ENCODE data around the gene CAD.
"Not testable (repeated sequence)": the region's sequence is repeated elsewhere in the genome, so short reads cannot be mapped to it uniquely, and the experiment has no call there.

CAD gene

GRCh38 chr2:27264253-27264752 lies 47.1 kb downstream of the CAD start:
- TF ChIP-seq Cebpa-rat (IDR thresholded peaks at IDR 0.05) = no peak
- no peaks in the 10 kb centered on the region for H3K9me3 ChIP-seq (replicated peaks in 1 of 11)
- peaks cover 0 to 53% (median 34%) of the 10 kb centered on the region in 11 experiments; a peak in 19 of 22 replicates for H4K20me1 ChIP-seq
- no peaks in the 10 kb centered on the region for H3K36me3 ChIP-seq
- H3K4me3 ChIP-seq = peak overlapping the region; percentile 53 to 71 (median 62)
- H3K9ac ChIP-seq = peak overlapping the region in 5 of 11 experiments; percentile 4 to 56 (median 24); a peak in 3 of 22 replicates
- peak overlapping the region; percentile 97 to 99 (median 98) for H3K4me2 ChIP-seq
- peaks cover 83 to 100% (median 93%) of the 10 kb centered on the region in 11 experiments for H3K27me3 ChIP-seq
- H3K4me1 ChIP-seq = peaks cover 23 to 41% (median 36%) of the 10 kb centered on the region in 10 experiments
- H3K27ac ChIP-seq = no peak overlapping the region

- H3K4me2 ChIP-seq = peak overlapping the region; percentile 97 to 99 (median 98)
- no peak for TF ChIP-seq Cebpa-rat (IDR thresholded peaks at IDR 0.05)
- no peak overlapping the region for H3K27ac ChIP-seq
- peaks cover 0 to 53% (median 34%) of the 10 kb centered on the region in 11 experiments; a peak in 19 of 22 replicates for H4K20me1 ChIP-seq
- no peaks in the 10 kb centered on the region for H3K9me3 ChIP-seq (replicated peaks in 1 of 11)
- H3K36me3 ChIP-seq = no peaks in the 10 kb centered on the region
- H3K4me3 ChIP-seq = peak overlapping the region; percentile 53 to 71 (median 62)
- H3K27me3 ChIP-seq = peaks cover 77 to 100% (median 89%) of the 10 kb centered on the region in 11 experiments
- H3K4me1 ChIP-seq = peaks cover 23 to 41% (median 36%) of the 10 kb centered on the region in 10 experiments
- peak overlapping the region in 7 of 11 experiments; percentile 4 to 56 (median 37); a peak in 6 of 22 replicates for H3K9ac ChIP-seq
Measured at GRCh38 chr2:27264753-27265535, 47.8 kb downstream of the CAD start.

- peaks cover 71 to 98% (median 87%) of the 10 kb centered on the region in 11 experiments for H3K27me3 ChIP-seq
- no peak for TF ChIP-seq Cebpa-rat (IDR thresholded peaks at IDR 0.05)
Measured at GRCh38 chr2:27265536-27265870, 48.3 kb downstream of the CAD start.

GRCh38 chr2:27268296-27268695 lies 51.1 kb downstream of the CAD start:
- H4K20me1 ChIP-seq = peaks cover 0 to 22% (median 14%) of the 10 kb centered on the region in 11 experiments; a peak in 18 of 22 replicates
- not testable (repeated sequence) for H3K9me3 ChIP-seq (replicated peaks in 1 of 11); H3K36me3 ChIP-seq; H3K9ac ChIP-seq; H3K27ac ChIP-seq; H3K4me3 ChIP-seq
- H3K27me3 ChIP-seq = peaks cover 43 to 73% (median 60%) of the 10 kb centered on the region in 11 experiments
- H3K4me1 ChIP-seq = peaks cover 17 to 31% (median 22%) of the 10 kb centered on the region in 10 experiments
- H3K4me2 ChIP-seq = peak overlapping the region in 2 of 11 experiments; percentile 9 to 36; a peak in 1 of 22 replicates

More at GRCh38 chr2:27265536-27265870, 48.3 kb downstream of the CAD start:
- no peaks in the 10 kb centered on the region for H3K36me3 ChIP-seq
- peak overlapping the region in 3 of 10 experiments; percentile 53 to 65 (median 64); a peak in 3 of 20 replicates for H3K4me3 ChIP-seq
- peaks cover 0 to 48% (median 34%) of the 10 kb centered on the region in 11 experiments; a peak in 19 of 22 replicates for H4K20me1 ChIP-seq
- no peak overlapping the region for H3K9ac ChIP-seq
- H3K4me2 ChIP-seq = peak overlapping the region; percentile 97 to 99 (median 98); a peak in 19 of 22 replicates
- no peaks in the 10 kb centered on the region for H3K9me3 ChIP-seq (replicated peaks in 1 of 11)
- peaks cover 28 to 42% (median 36%) of the 10 kb centered on the region in 10 experiments for H3K4me1 ChIP-seq
- H3K27ac ChIP-seq = no peak overlapping the region

GRCh38 chr2:27270131-27270530 lies 53.0 kb downstream of the CAD start:
- Histone ChIP-seq H3K4me1 (peaks cover 0 to 12% (median 3%) of the 10 kb centered on the region in 10 experiments; a peak in 12 of 20 replicates), H3K36me3 (no peaks in the 10 kb centered on the region), H3K9ac (no peak overlapping the region), H3K27me3 (peaks cover 25 to 55% (median 42%) of the 10 kb centered on the region in 11 experiments), H3K27ac (no peak overlapping the region), H3K4me2 (peak overlapping the region in 2 of 11 experiments; percentile 23 to 31; a peak in 2 of 22 replicates), H4K20me1 (peaks cover 0 to 4% (median 0%) of the 10 kb centered on the region in 11 experiments; a peak in 2 of 22 replicates), H3K9me3 (replicated peaks in 1 of 11) (no peaks in the 10 kb centered on the region), H3K4me3 (no peak overlapping the region)
- TF ChIP-seq Cebpa-rat (IDR thresholded peaks at IDR 0.05) = no peak

GRCh38 chr2:27270670-27271069 lies 53.5 kb downstream of the CAD start:
- Histone ChIP-seq H3K4me1 (peaks cover 0 to 9% (median 0%) of the 10 kb centered on the region in 10 experiments; a peak in 3 of 20 replicates), H3K4me2 (peak overlapping the region in 3 of 11 experiments; percentile 23 to 56 (median 31); a peak in 5 of 22 replicates), H3K9me3 (replicated peaks in 1 of 11) (no peaks in the 10 kb centered on the region), H3K27ac (no peak overlapping the region), H3K27me3 (peaks cover 20 to 49% (median 36%) of the 10 kb centered on the region in 11 experiments), H3K4me3 (no peak overlapping the region), H3K36me3 (no peaks in the 10 kb centered on the region), H3K9ac (no peak overlapping the region), H4K20me1 (no peaks in the 10 kb centered on the region)
- TF ChIP-seq Cebpa-rat (IDR thresholded peaks at IDR 0.05) = no peak

- no peak for TF ChIP-seq Cebpa-rat (IDR thresholded peaks at IDR 0.05)
- H3K27ac ChIP-seq = no peak overlapping the region
- H3K4me3 ChIP-seq = no peak overlapping the region
- H3K27me3 ChIP-seq = peaks cover 8 to 38% (median 25%) of the 10 kb centered on the region in 11 experiments; a peak in 21 of 22 replicates
- H3K36me3 ChIP-seq = no peaks in the 10 kb centered on the region
- peaks cover 0 to 9% (median 0%) of the 10 kb centered on the region in 10 experiments; a peak in 3 of 20 replicates for H3K4me1 ChIP-seq
- H3K9me3 ChIP-seq (replicated peaks in 1 of 11) = no peaks in the 10 kb centered on the region
- H3K9ac ChIP-seq = no peak overlapping the region
- H3K4me2 ChIP-seq = no peak overlapping the region
- no peaks in the 10 kb centered on the region for H4K20me1 ChIP-seq
Measured at GRCh38 chr2:27271631-27272340, 54.6 kb downstream of the CAD start.

- Histone ChIP-seq H3K27me3 (peaks cover 0 to 28% (median 15%) of the 10 kb centered on the region in 11 experiments; a peak in 11 of 22 replicates), H3K4me2 (peak overlapping the region in 1 of 11 experiments; percentile 2; a peak in 1 of 22 replicates)
- H4K20me1 ChIP-seq; H3K27ac ChIP-seq; H3K9ac ChIP-seq; H3K4me3 ChIP-seq; H3K4me1 ChIP-seq; H3K9me3 ChIP-seq (replicated peaks in 1 of 11); H3K36me3 ChIP-seq: not testable (repeated sequence)
Measured at GRCh38 chr2:27272537-27273522, 55.7 kb downstream of the CAD start.

All from BLaER1 treated with 17β-estradiol and CSF1 and Interleukin-3, amounts not matched to agents 10 nM and 100 nM (cell line).